ENCODE results near the gene GRIN3A.

Gene GRIN3A

DNA sequence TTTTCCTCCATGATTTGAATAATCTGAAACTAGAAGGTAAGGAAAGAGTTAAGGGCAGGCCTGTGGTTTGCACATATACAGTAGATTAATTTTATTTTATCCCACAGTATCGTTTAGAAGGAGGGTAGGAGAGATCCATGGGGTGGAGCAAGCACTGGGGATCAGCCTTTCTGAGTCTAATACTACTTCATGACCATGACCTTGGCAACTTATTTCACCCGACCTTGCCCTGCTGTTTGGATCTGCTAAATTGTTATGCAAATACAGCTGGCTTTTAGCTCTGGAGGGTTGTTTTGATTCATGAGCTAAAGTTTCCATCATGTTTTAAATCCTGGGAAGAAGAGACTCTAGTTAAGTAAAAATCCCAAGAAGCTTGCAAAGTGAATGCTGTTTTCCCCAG lies 864 bp upstream of the GRIN3A start:
- Histone ChIP-seq H2AFZ (ENCODE audit: low read depth, low read length) (no peak overlapping the region), H4K20me1 (ENCODE audit: insufficient read depth, low read length) (no peaks in the 10 kb centered on the region), H3K4me3 (ENCODE audit: low read depth in 1 of 2, low read length in 2 of 2) (no peak overlapping the region), H3K79me2 (ENCODE audit: insufficient read depth, low read length) (no peaks in the 10 kb centered on the region), H3K27me3 (ENCODE audit: insufficient read depth, low read length, poor library complexity) (no peaks in the 10 kb centered on the region), H3K27ac (ENCODE audit: low read length) (no peak overlapping the region), H3K9ac (ENCODE audit: low read depth, low read length) (no peak overlapping the region), H3K4me2 (ENCODE audit: insufficient read depth, low read length) (no peak overlapping the region), H3K9me3 (ENCODE audit: insufficient read depth, low read length, severe bottlenecking) (peaks cover 2% of the 10 kb centered on the region), H3K4me1 (ENCODE audit: insufficient read depth, low read length) (no peaks in the 10 kb centered on the region), H3K36me3 (ENCODE audit: insufficient read depth, low read length) (no peaks in the 10 kb centered on the region)
- ATAC-seq (ENCODE audit: insufficient read depth, low read depth) (no peak), DNase-seq (no peak)
- TF ChIP-seq, protein P1, sequence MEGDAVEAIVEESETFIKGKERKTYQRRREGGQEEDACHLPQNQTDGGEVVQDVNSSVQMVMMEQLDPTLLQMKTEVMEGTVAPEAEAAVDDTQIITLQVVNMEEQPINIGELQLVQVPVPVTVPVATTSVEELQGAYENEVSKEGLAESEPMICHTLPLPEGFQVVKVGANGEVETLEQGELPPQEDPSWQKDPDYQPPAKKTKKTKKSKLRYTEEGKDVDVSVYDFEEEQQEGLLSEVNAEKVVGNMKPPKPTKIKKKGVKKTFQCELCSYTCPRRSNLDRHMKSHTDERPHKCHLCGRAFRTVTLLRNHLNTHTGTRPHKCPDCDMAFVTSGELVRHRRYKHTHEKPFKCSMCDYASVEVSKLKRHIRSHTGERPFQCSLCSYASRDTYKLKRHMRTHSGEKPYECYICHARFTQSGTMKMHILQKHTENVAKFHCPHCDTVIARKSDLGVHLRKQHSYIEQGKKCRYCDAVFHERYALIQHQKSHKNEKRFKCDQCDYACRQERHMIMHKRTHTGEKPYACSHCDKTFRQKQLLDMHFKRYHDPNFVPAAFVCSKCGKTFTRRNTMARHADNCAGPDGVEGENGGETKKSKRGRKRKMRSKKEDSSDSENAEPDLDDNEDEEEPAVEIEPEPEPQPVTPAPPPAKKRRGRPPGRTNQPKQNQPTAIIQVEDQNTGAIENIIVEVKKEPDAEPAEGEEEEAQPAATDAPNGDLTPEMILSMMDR (IDR thresholded peaks at IDR 0.05; ENCODE audit: borderline replicate concordance, extremely low read depth, low read length, poor library complexity, severe bottlenecking), result no peak
- TF ChIP-seq EZH2 (IDR thresholded peaks at IDR 0.05; ENCODE audit: borderline replicate concordance, low read depth, low read length, severe bottlenecking), result no peak

DNA sequence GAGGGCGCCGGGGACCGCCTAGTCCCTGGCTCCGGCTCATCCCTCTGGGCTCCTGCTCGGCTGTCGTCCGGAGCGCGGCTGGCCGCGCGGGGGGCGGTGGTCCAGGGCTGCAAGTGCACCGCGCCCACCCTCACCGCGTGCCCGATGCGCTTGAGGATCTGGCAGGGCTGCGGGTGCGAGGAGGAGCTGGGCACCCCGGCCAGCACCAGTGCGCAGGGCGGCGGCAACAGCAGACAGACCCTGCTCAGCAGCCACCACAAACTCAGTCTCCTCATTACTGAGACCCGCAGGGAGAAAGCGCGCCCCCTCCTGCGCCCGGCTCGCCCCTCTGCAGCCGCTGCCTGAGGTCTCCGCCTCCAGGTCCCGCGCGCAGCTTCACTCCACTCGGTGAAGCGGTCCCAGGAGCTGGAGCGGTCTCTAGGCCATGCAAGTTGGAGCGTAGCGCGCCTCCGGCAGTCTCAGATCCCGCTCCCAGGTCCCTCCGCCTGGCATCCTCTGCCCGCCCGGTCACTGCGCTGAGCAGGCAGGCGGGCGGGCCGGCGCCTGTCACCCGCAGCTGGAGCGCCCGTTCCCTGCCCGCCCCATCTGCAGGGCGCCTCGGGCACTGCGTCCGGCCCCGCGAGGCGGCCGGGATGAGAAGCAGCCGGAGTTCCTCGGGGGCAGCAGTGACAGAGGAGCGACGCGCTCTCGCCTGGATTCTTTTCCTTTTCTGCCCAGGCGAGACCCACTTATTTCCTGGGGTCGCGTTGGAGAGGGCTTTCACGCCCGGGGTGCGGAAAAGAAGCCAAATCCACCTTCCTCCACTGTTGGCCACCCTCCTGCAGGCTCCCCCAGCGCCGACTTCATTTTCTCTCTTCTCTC lies 512 bp downstream of the GRIN3A start:
- H3K9ac ChIP-seq (ENCODE audit: low read depth, low read length), result no peak overlapping the region
- no peaks in the 10 kb centered on the region for H3K36me3 ChIP-seq (ENCODE audit: insufficient read depth, low read length)
- H3K4me3 ChIP-seq (ENCODE audit: low read depth in 1 of 2, low read length in 2 of 2), result no peak overlapping the region
- H3K4me1 ChIP-seq (ENCODE audit: insufficient read depth, low read length), result no peaks in the 10 kb centered on the region
- H3K27ac ChIP-seq (ENCODE audit: low read length), result no peak overlapping the region
- H3K4me2 ChIP-seq (ENCODE audit: insufficient read depth, low read length), result no peak overlapping the region
- TF ChIP-seq, protein P1 (IDR thresholded peaks at IDR 0.05; ENCODE audit: borderline replicate concordance, extremely low read depth, low read length, poor library complexity, severe bottlenecking), result no peak
- TF ChIP-seq EZH2 (IDR thresholded peaks at IDR 0.05; ENCODE audit: borderline replicate concordance, low read depth, low read length, severe bottlenecking), result no peak
- peaks cover 2% of the 10 kb centered on the region for H3K9me3 ChIP-seq (ENCODE audit: insufficient read depth, low read length, severe bottlenecking)
- H3K79me2 ChIP-seq (ENCODE audit: insufficient read depth, low read length), result no peaks in the 10 kb centered on the region
- H2AFZ ChIP-seq (ENCODE audit: low read depth, low read length), result no peak overlapping the region
- DNase-seq (no peak), ATAC-seq (ENCODE audit: insufficient read depth, low read depth) (no peak)
- H4K20me1 ChIP-seq (ENCODE audit: insufficient read depth, low read length), result no peaks in the 10 kb centered on the region
- no peaks in the 10 kb centered on the region for H3K27me3 ChIP-seq (ENCODE audit: insufficient read depth, low read length, poor library complexity)

DNA sequence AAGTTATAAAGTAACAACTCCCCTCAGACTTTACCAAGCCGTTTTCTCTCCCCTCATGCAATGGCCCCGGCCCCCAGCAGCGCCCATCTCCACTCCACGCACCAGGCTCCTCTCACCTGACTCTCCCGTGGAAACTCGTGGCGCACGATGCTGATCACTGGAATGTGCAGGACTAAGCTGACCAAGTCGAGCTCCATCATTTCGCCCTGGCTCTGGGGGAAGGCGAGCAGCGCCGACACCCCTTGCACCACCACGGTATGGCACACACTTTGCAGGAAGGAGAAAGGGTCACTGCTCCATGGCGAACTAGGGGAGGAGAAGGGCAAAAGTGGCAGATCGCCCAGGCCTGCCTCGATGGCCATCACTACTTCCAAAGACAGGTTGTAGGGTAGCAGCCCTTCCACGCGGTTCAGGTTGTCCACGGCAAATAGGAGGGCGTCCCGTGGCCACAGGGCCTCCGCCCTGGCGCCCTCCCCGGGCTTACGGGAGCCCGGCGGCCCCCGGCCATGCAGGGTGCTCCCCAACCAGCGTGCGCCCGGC lies 1.2 kb downstream of the GRIN3A start:
- H4K20me1 ChIP-seq (ENCODE audit: insufficient read depth, low read length), result no peaks in the 10 kb centered on the region
- no peak overlapping the region for H3K4me2 ChIP-seq (ENCODE audit: insufficient read depth, low read length)
- H3K36me3 ChIP-seq (ENCODE audit: insufficient read depth, low read length), result no peaks in the 10 kb centered on the region
- no peak for TF ChIP-seq EZH2 (IDR thresholded peaks at IDR 0.05; ENCODE audit: borderline replicate concordance, low read depth, low read length, severe bottlenecking)
- TF ChIP-seq, protein P1 (IDR thresholded peaks at IDR 0.05; ENCODE audit: borderline replicate concordance, extremely low read depth, low read length, poor library complexity, severe bottlenecking), result no peak
- H3K27me3 ChIP-seq (ENCODE audit: insufficient read depth, low read length, poor library complexity), result no peaks in the 10 kb centered on the region
- H3K27ac ChIP-seq (ENCODE audit: low read length), result no peak overlapping the region
- no peak for ATAC-seq (ENCODE audit: insufficient read depth, low read depth)
- H3K79me2 ChIP-seq (ENCODE audit: insufficient read depth, low read length), result no peaks in the 10 kb centered on the region
- H3K9ac ChIP-seq (ENCODE audit: low read depth, low read length), result no peak overlapping the region
- no peak for DNase-seq
- no peak overlapping the region for H2AFZ ChIP-seq (ENCODE audit: low read depth, low read length)
- H3K9me3 ChIP-seq (ENCODE audit: insufficient read depth, low read length, severe bottlenecking), result peaks cover 2% of the 10 kb centered on the region
- no peaks in the 10 kb centered on the region for H3K4me1 ChIP-seq (ENCODE audit: insufficient read depth, low read length)
- no peak overlapping the region for H3K4me3 ChIP-seq (ENCODE audit: low read depth in 1 of 2, low read length in 2 of 2)
